K562 treated with DMSO at 1 percent for 12 hours (cell line): ENCODE data around the gene SLCO2A1. TPM values are rescaled to one million over a fixed set of nuclear protein-coding genes. Genes with fewer than 3 reads are reported as not detected.

ENCODE experiments used
- total RNA-seq: library from RNA; unstranded; fragments of 300-600 nt; gene quantifications from 2 replicates; pipeline ENCODE4 v1.2.3, GENCODE V29; 2022; ENCODE audit not compliant: insufficient read depth

The SLCO2A1 gene
- not detected in 2 replicates for total RNA-seq

GRCh38 chr3:134029734-134030378, at the start of gene SLCO2A1:
TSS of gene SLCO2A1 (minus strand) at chr3:134029925. CDS start at chr3:134029802, 123 bp downstream.

GRCh38 chr3:133895208-133896001, 134.3 kb downstream of the SLCO2A1 start, which contains the start of gene RAB6B:
TSS of gene RAB6B (minus strand) at chr3:133895882. CDS start at chr3:133895466, 416 bp downstream.

Other genes starting within 250 kb of the SLCO2A1 start
- gene SRPRB, start 224.1 kb downstream of the SLCO2A1 start, total RNA-seq, result 14.2 and 16.1 TPM in 2 replicates
- gene RAB6B, start 134.0 kb downstream of the SLCO2A1 start, total RNA-seq, result 4.0 and 14.5 TPM in 2 replicates
- 4.1 and 9.0 TPM in 2 replicates for gene RYK, start 220.9 kb upstream of the SLCO2A1 start, total RNA-seq